GF-D8 (cell line): ENCODE measurements around the gene MPDU1.
"Not testable (repeated sequence)": the region's sequence is repeated elsewhere in the genome, so short reads cannot be mapped to it uniquely, and the experiment has no call there.

Source experiments
- DNase-seq: peaks from one replicate; lab custom pipeline; 2025; lab: John Stamatoyannopoulos, UW

Gene MPDU1

GRCh38 chr17:7580604-7581575 is 2.8 kb upstream of the MPDU1 start:
- no peak for DNase-seq

- no peak for DNase-seq
Measured at GRCh38 chr17:7582396-7583252, 1.0 kb upstream of the MPDU1 start.

GRCh38 chr17:7586673-7587419 is 3.2 kb downstream of the MPDU1 start:
- no peak for DNase-seq

GRCh38 chr17:7587420-7588151 is 3.9 kb downstream of the MPDU1 start:
- no peak for DNase-seq

GRCh38 chr17:7588553-7589203 is 5.0 kb downstream of the MPDU1 start:
- DNase-seq = no peak

GRCh38 chr17:7589204-7589868 is 5.7 kb downstream of the MPDU1 start:
- DNase-seq = no peak

- no peak for DNase-seq
Measured at GRCh38 chr17:7589891-7590691, 6.4 kb downstream of the MPDU1 start, which contains the start of gene SOX15. TSS of gene SOX15 (minus strand) at chr17:7590094. CDS start at chr17:7589676, 418 bp downstream.

- DNase-seq = no peak
Measured at GRCh38 chr17:7590743-7591142, 7.1 kb downstream of the MPDU1 start.

- no peak for DNase-seq
Measured at GRCh38 chr17:7591596-7591995, 7.9 kb downstream of the MPDU1 start.

GRCh38 chr17:7592422-7593021 is 8.9 kb downstream of the MPDU1 start:
- DNase-seq = no peak

GRCh38 chr17:7593296-7593695 is 9.6 kb downstream of the MPDU1 start:
- no peak for DNase-seq

- DNase-seq = not testable (repeated sequence)
Measured at GRCh38 chr17:7597561-7597960, 13.9 kb downstream of the MPDU1 start.

- no peak for DNase-seq
Measured at GRCh38 chr17:7606280-7606679, 22.6 kb downstream of the MPDU1 start.

- no peak for DNase-seq
Measured at GRCh38 chr17:7610641-7611040, 27.0 kb downstream of the MPDU1 start.

- no peak for DNase-seq
Measured at GRCh38 chr17:7611635-7612293, 28.1 kb downstream of the MPDU1 start.

GRCh38 chr17:7612294-7612640 is 28.6 kb downstream of the MPDU1 start:
- DNase-seq = no peak

- DNase-seq = no peak
Measured at GRCh38 chr17:7613769-7614424, 30.2 kb downstream of the MPDU1 start.
